HUES48 (cell line): ENCODE results near the gene ABCA1.
"Not testable (repeated sequence)": the region's sequence is repeated elsewhere in the genome, so short reads cannot be mapped to it uniquely, and the experiment has no call there.

Experiments
- H3K27ac ChIP-seq: one replicate; pipeline ENCODE4 v1.7.0; 2013; ENCODE audit warnings: low read depth, low read length, inconsistent platforms
- H3K27me3 ChIP-seq: 2 replicates; pipeline ENCODE4 v1.6.1; 2013; ENCODE audit warnings: mild to moderate bottlenecking, low read length; ENCODE audit not compliant: control insufficient read depth, insufficient read depth
- H3K36me3 ChIP-seq: 2 replicates; pipeline ENCODE4 v1.6.1; 2013; ENCODE audit warnings: low read length; ENCODE audit not compliant: control insufficient read depth, insufficient read depth
- H3K4me1 ChIP-seq: 2 replicates; pipeline ENCODE4 v1.6.1; 2013; ENCODE audit warnings: mild to moderate bottlenecking, low read length; ENCODE audit not compliant: control insufficient read depth, insufficient read depth
- H3K4me3 ChIP-seq: 2 replicates; pipeline ENCODE4 v1.5.1; 2013; ENCODE audit warnings: mild to moderate bottlenecking, low read depth, low read length
- H3K9ac ChIP-seq: 2 replicates; pipeline ENCODE4 v1.6.1; 2013; ENCODE audit warnings: mild to moderate bottlenecking, low read depth, low read length, moderate library complexity
- H3K9me3 ChIP-seq: 2 replicates; pipeline ENCODE4 v1.6.1; 2013; ENCODE audit warnings: low read length; ENCODE audit not compliant: control insufficient read depth, insufficient read depth

ABCA1 gene

GRCh38 chr9:104927912-104928740 is at the start of gene ABCA1:
ABCA1 (minus strand) TSS chr9:104928155; CDS start chr9:104903679, 24,476 bp downstream.
- peak within 1 kb of the TSS; percentile 47 for H3K9ac ChIP-seq
- no peaks in the 10 kb centered on the region for H3K36me3 ChIP-seq
- peak within 1 kb of the TSS; percentile 59 for H3K27ac ChIP-seq
- H3K27me3 ChIP-seq, result peaks cover 12% of the 10 kb centered on the region
- peaks cover 14% of the 10 kb centered on the region for H3K4me1 ChIP-seq
- no peaks in the 10 kb centered on the region for H3K9me3 ChIP-seq
- H3K4me3 ChIP-seq, result peak within 1 kb of the TSS; percentile 79

GRCh38 chr9:104977580-104977979 is 49.6 kb upstream of the ABCA1 start:
- Histone ChIP-seq H3K27me3 (no peaks in the 10 kb centered on the region), H3K27ac (no peak overlapping the region), H3K9ac (no peak overlapping the region), H3K4me1 (0 out of 2 replicates have a peak, but pooled peaks cover 2% of the 10 kb centered on the region), H3K36me3 (no peaks in the 10 kb centered on the region), H3K4me3 (no peak overlapping the region), H3K9me3 (no peaks in the 10 kb centered on the region)

GRCh38 chr9:104977168-104977567 is 49.2 kb upstream of the ABCA1 start:
- H3K4me1 ChIP-seq, result 0 out of 2 replicates have a peak, but pooled peaks cover 2% of the 10 kb centered on the region
- H3K9ac ChIP-seq, result no peak overlapping the region
- no peak overlapping the region for H3K27ac ChIP-seq
- H3K9me3 ChIP-seq, result no peaks in the 10 kb centered on the region
- H3K27me3 ChIP-seq, result no peaks in the 10 kb centered on the region
- H3K36me3 ChIP-seq, result no peaks in the 10 kb centered on the region
- H3K4me3 ChIP-seq, result no peak overlapping the region

- H3K9ac ChIP-seq, H3K27me3 ChIP-seq, H3K9me3 ChIP-seq, H3K4me1 ChIP-seq, H3K4me3 ChIP-seq, H3K27ac ChIP-seq, H3K36me3 ChIP-seq: not testable (repeated sequence)
Observed at GRCh38 chr9:104975966-104976595, 48.1 kb upstream of the ABCA1 start.

GRCh38 chr9:104974053-104974962 is 46.4 kb upstream of the ABCA1 start:
- no peaks in the 10 kb centered on the region for H3K9me3 ChIP-seq
- H3K4me3 ChIP-seq, result no peak overlapping the region
- H3K36me3 ChIP-seq, result no peaks in the 10 kb centered on the region
- H3K27ac ChIP-seq, result no peak overlapping the region
- H3K4me1 ChIP-seq, result peaks cover 14% of the 10 kb centered on the region
- H3K27me3 ChIP-seq, result no peaks in the 10 kb centered on the region
- no peak overlapping the region for H3K9ac ChIP-seq

GRCh38 chr9:104972242-104972866 is 44.4 kb upstream of the ABCA1 start:
- peaks cover 23% of the 10 kb centered on the region for H3K4me1 ChIP-seq
- H3K27me3 ChIP-seq, result no peaks in the 10 kb centered on the region
- H3K9ac ChIP-seq, result no peak overlapping the region
- H3K4me3 ChIP-seq, result no peak overlapping the region
- H3K9me3 ChIP-seq, result no peaks in the 10 kb centered on the region
- H3K36me3 ChIP-seq, result no peaks in the 10 kb centered on the region
- no peak overlapping the region for H3K27ac ChIP-seq

- Histone ChIP-seq H3K27me3 (no peaks in the 10 kb centered on the region), H3K9ac (no peak overlapping the region), H3K36me3 (no peaks in the 10 kb centered on the region), H3K4me1 (peaks cover 27% of the 10 kb centered on the region), H3K9me3 (no peaks in the 10 kb centered on the region), H3K27ac (no peak overlapping the region), H3K4me3 (no peak overlapping the region)
Observed at GRCh38 chr9:104971511-104971910, 43.6 kb upstream of the ABCA1 start.

- Histone ChIP-seq H3K27me3 (no peaks in the 10 kb centered on the region), H3K9me3 (no peaks in the 10 kb centered on the region), H3K4me1 (peaks cover 27% of the 10 kb centered on the region), H3K36me3 (no peaks in the 10 kb centered on the region), H3K4me3 (no peak overlapping the region), H3K9ac (no peak overlapping the region), H3K27ac (no peak overlapping the region)
Observed at GRCh38 chr9:104970271-104970987, 42.5 kb upstream of the ABCA1 start.

GRCh38 chr9:104969116-104969515 is 41.2 kb upstream of the ABCA1 start:
- Histone ChIP-seq H3K4me3 (peak overlapping the region; percentile 95), H3K4me1 (peaks cover 27% of the 10 kb centered on the region), H3K9ac (no peak overlapping the region), H3K27me3 (no peaks in the 10 kb centered on the region), H3K27ac (peak overlapping the region; percentile 90), H3K9me3 (no peaks in the 10 kb centered on the region), H3K36me3 (no peaks in the 10 kb centered on the region)
